CD4-positive, CD25-positive, alpha-beta regulatory T cell (primary cell): ENCODE data around the gene ADGRD2. TPM values are rescaled to one million over a fixed set of nuclear protein-coding genes. Genes with fewer than 3 reads are reported as not detected.

Experiments used
- ATAC-seq, 2 donors: fragments of 150-1000 bp; cut with Tn5 transposase; one replicate each; pipeline ENCODE4 v1.10.0; 2021; ENCODE audit warnings: low read depth in 2 of 2, moderate number of reproducible peaks in 2 of 2, moderate library complexity in 1 of 2
- DNase-seq, 3 donors: peaks; one replicate each; pipeline versions ENCODE4 v3.0.0 to v3.0.0-alpha.2; 2012 to 2022; ENCODE audit warnings: mixed read lengths in 1 of 3
- H3K27ac ChIP-seq: one replicate; pipeline ENCODE4 v1.7.0; 2013; ENCODE audit warnings: mild to moderate bottlenecking, low read length; ENCODE audit not compliant: insufficient read depth, poor library complexity, severe bottlenecking
- H3K27me3 ChIP-seq: one replicate; pipeline ENCODE4 v1.7.0; 2013; ENCODE audit warnings: low read length; ENCODE audit not compliant: control insufficient read depth, insufficient read depth
- H3K36me3 ChIP-seq: one replicate; pipeline ENCODE4 v1.7.0; 2013; ENCODE audit warnings: mild to moderate bottlenecking, low read length, moderate library complexity; ENCODE audit not compliant: control insufficient read depth, insufficient read depth
- H3K4me1 ChIP-seq: 2 replicates; pipeline ENCODE4 v1.7.0; 2013; ENCODE audit warnings: mild to moderate bottlenecking, low read length; ENCODE audit not compliant: insufficient read depth, control insufficient read depth, poor library complexity, severe bottlenecking
- H3K4me3 ChIP-seq: one replicate; pipeline ENCODE4 v1.7.0; 2013; ENCODE audit warnings: low read depth, mild to moderate bottlenecking, low read length, moderate library complexity
- H3K9me3 ChIP-seq, 2 experiments: 1 replicate in 1 of 2; 2 replicates in 1 of 2; pipeline ENCODE4 v1.7.0; 2013; ENCODE audit warnings: low read length in 2 of 2, mild to moderate bottlenecking in 1 of 2, moderate library complexity in 1 of 2; ENCODE audit not compliant: control insufficient read depth in 2 of 2
- H3K27ac Mint-ChIP-seq, 3 donors: one replicate each; pipeline ENCODE4 v1.8.0; 2020 to 2022; ENCODE audit warnings: mild to moderate bottlenecking in 3 of 3, mixed read lengths in 3 of 3, moderate library complexity in 2 of 3
- H3K27me3 Mint-ChIP-seq: one replicate; pipeline ENCODE4 v1.8.0; 2022; ENCODE audit warnings: mild to moderate bottlenecking, mixed read lengths
- H3K36me3 Mint-ChIP-seq: one replicate; pipeline ENCODE4 v1.8.0; 2020; ENCODE audit warnings: mixed read lengths
- H3K4me1 Mint-ChIP-seq, 4 donors: one replicate each; pipeline ENCODE4 v1.8.0; 2020 to 2022; ENCODE audit warnings: mixed read lengths in 4 of 4, mild to moderate bottlenecking in 1 of 4
- H3K4me3 Mint-ChIP-seq, 4 donors: one replicate each; pipeline ENCODE4 v1.8.0; 2020 to 2022; ENCODE audit warnings: mild to moderate bottlenecking in 4 of 4, mixed read lengths in 4 of 4, moderate library complexity in 3 of 4
- H3K9me3 Mint-ChIP-seq, 7 donors: one replicate each; pipeline ENCODE4 v1.8.0; 2020 to 2022; ENCODE audit warnings: mixed read lengths in 7 of 7, mild to moderate bottlenecking in 3 of 7, moderate library complexity in 2 of 7
- polyA plus RNA-seq, 4 donors: library from polyadenylated mRNA; unstranded; fragments of 300-500 nt; fragmentation: Illumina TruSeq; gene quantifications; one replicate each; pipeline ENCODE4 v1.2.3, GENCODE V29; 2021
- total RNA-seq: library from RNA; stranded (reverse); gene quantifications from one replicate; pipeline ENCODE4 v1.2.3, GENCODE V29; 2022

ADGRD2 gene
- total and polyA plus RNA-seq, 5 donors from 2014 or later = not detected

GRCh38 chr9:124497441-124497840, 47.2 kb downstream of the ADGRD2 start:
- peaks cover 13% of the 10 kb centered on the region for H3K27me3 Mint-ChIP-seq
- H3K9me3 Mint-ChIP-seq = no peaks in the 10 kb centered on the region
- H3K4me1 Mint-ChIP-seq = peaks cover 0 to 23% (median 4%) of the 10 kb centered on the region in 4 donors
- H3K36me3 Mint-ChIP-seq = no peaks in the 10 kb centered on the region
- Histone ChIP-seq H3K9me3 (no peaks in the 10 kb centered on the region), H3K4me3 (no peak overlapping the region), H3K27ac (no peak overlapping the region), H3K4me1 (peaks cover 3% of the 10 kb centered on the region), H3K27me3 (no peaks in the 10 kb centered on the region), H3K36me3 (no peaks in the 10 kb centered on the region)
- DNase-seq (no peak), ATAC-seq (no peak)
- H3K27ac Mint-ChIP-seq = peak overlapping the region in 1 of 3 donors; percentile 76
- H3K4me3 Mint-ChIP-seq = no peak overlapping the region

- H3K9me3 ChIP-seq = no peaks in the 10 kb centered on the region
- no peaks in the 10 kb centered on the region for H3K36me3 ChIP-seq
- no peaks in the 10 kb centered on the region for H3K36me3 Mint-ChIP-seq
- DNase-seq = no peak
- H3K27me3 Mint-ChIP-seq = peaks cover 14% of the 10 kb centered on the region
- no peaks in the 10 kb centered on the region for H3K9me3 Mint-ChIP-seq
- no peak overlapping the region for H3K4me3 ChIP-seq
- H3K4me3 Mint-ChIP-seq = no peak overlapping the region
- H3K27ac Mint-ChIP-seq = no peak overlapping the region
- ATAC-seq = no peak
- H3K4me1 ChIP-seq = peaks cover 3% of the 10 kb centered on the region
- peaks cover 0 to 23% (median 4%) of the 10 kb centered on the region in 4 donors for H3K4me1 Mint-ChIP-seq
- no peak overlapping the region for H3K27ac ChIP-seq
- H3K27me3 ChIP-seq = no peaks in the 10 kb centered on the region
Observed at GRCh38 chr9:124498040-124498439, 47.8 kb downstream of the ADGRD2 start.

DNA sequence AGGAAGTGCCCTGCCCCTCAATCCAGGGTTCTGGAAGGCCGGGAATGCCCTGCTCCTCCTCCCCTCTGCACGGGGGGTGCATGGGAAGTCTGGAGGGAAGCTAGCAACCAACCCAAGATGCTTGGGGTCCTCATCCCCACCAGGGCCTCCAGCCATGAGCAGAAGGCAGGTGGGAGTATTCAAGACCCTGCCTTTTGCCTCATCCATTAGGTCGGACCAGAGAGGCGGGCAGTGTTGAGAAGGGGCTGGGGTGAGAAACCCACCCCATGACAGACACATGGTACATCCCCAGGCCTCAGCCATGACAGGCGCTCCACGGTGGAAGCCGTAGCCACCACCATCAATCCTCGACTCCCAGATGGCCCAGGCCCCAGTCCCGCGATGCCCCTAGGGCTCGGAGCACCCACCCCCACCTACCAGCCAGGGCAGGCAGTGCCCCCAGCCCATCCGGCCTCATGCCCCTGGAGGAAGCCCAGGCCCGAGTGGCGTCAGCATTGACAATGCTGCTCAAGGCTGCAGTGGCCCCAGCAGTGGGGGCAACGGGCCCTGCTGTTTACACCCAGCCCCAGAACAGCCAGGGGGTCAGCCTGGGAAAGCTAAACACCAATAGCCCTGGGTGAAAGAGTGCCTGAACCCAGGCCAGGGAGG, 48.4 kb downstream of the ADGRD2 start:
- ATAC-seq (no peak), DNase-seq (no peak)
- Mint-ChIP-seq H3K27ac (no peak overlapping the region), H3K4me1 (peaks cover 0 to 23% (median 4%) of the 10 kb centered on the region in 4 donors), H3K36me3 (no peaks in the 10 kb centered on the region), H3K27me3 (peaks cover 15% of the 10 kb centered on the region), H3K4me3 (no peak overlapping the region), H3K9me3 (no peaks in the 10 kb centered on the region)
- Histone ChIP-seq H3K27ac (no peak overlapping the region), H3K27me3 (no peaks in the 10 kb centered on the region), H3K4me1 (peaks cover 3% of the 10 kb centered on the region), H3K36me3 (no peaks in the 10 kb centered on the region), H3K9me3 (no peaks in the 10 kb centered on the region), H3K4me3 (no peak overlapping the region)

DNA sequence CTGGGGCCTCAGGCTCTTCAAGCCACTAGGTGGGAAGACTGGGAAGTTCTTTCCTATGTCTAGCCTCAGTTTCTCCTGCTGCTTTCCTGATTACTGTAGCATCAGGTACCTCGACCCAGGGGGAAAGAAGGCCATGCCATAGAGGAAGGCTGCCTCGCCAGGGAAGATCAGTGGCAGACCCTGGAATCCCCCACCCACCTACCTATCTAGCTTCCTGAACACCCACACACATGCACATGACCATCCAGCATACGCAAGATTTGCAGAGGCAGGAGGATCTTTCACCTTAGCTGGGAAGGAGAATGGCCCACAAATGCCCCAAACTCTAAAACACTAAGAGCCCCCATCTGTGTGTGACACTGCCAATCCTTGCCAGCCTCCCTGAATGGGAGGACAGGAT, 49.0 kb downstream of the ADGRD2 start:
- Histone ChIP-seq H3K4me3 (no peak overlapping the region), H3K9me3 (no peaks in the 10 kb centered on the region), H3K36me3 (no peaks in the 10 kb centered on the region), H3K27ac (no peak overlapping the region), H3K27me3 (no peaks in the 10 kb centered on the region), H3K4me1 (peaks cover 7% of the 10 kb centered on the region)
- Mint-ChIP-seq H3K4me1 (peaks cover 0 to 28% (median 4%) of the 10 kb centered on the region in 4 donors), H3K4me3 (no peak overlapping the region), H3K27me3 (peaks cover 21% of the 10 kb centered on the region), H3K36me3 (no peaks in the 10 kb centered on the region), H3K9me3 (peaks cover 0 to 3% (median 0%) of the 10 kb centered on the region in 7 donors), H3K27ac (no peak overlapping the region)
- ATAC-seq (no peak), DNase-seq (no peak)

GRCh38 chr9:124500028-124500795, 50.0 kb downstream of the ADGRD2 start:
- Histone ChIP-seq H3K36me3 (no peaks in the 10 kb centered on the region), H3K27me3 (no peaks in the 10 kb centered on the region), H3K9me3 (no peaks in the 10 kb centered on the region), H3K27ac (no peak overlapping the region), H3K4me3 (no peak overlapping the region), H3K4me1 (peaks cover 8% of the 10 kb centered on the region)
- no peak overlapping the region for H3K4me3 Mint-ChIP-seq
- peaks cover 0 to 28% (median 4%) of the 10 kb centered on the region in 4 donors for H3K4me1 Mint-ChIP-seq
- peaks cover 23% of the 10 kb centered on the region for H3K27me3 Mint-ChIP-seq
- no peaks in the 10 kb centered on the region for H3K36me3 Mint-ChIP-seq
- no peak for ATAC-seq
- peak overlapping the region in 2 of 3 donors; percentile 9 to 16 for H3K27ac Mint-ChIP-seq
- no peak for DNase-seq
- H3K9me3 Mint-ChIP-seq = peaks cover 0 to 3% (median 0%) of the 10 kb centered on the region in 7 donors

DNA sequence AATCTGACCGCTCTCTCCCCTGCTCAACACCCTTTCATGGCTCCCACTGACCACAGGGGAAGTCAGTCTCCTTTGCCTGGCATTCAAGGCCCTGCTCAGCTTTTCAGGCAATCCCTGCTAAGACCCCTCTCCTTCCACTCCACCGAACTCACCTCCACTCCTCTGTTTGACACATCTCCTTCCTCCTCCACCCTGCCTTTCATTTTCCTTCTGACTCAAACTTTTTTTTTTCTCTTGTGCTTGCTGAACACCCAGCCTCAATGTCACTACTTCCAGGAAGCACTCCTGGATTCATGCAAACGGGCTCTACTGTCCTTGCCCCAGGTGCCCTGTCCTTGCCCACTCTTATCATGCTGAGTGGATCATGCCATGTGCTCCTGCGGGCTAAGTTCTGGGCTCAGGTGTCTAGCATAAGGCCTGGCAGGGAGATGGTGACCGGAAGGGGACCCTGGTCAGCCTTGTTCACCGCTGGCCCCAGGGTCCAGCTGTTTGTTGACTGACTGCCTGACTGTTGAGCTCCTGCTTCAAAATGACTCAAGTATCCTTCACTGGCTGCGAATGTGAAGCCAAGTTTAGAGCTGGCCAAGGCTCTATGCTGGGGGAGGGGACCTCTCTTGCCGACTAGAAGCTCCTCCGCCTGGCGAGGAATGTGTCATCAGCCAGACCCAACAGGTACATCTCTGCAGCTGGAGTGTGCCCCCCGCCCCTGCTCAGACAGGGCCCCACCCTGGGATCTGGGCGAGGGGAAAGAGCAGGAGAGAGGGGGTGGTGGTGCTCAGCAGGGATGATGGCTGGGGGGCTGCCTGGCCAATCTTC, 50.8 kb downstream of the ADGRD2 start:
- no peak for DNase-seq
- Mint-ChIP-seq H3K36me3 (no peaks in the 10 kb centered on the region), H3K27ac (peak overlapping the region in 2 of 3 donors; percentile 9 to 16), H3K27me3 (peaks cover 27% of the 10 kb centered on the region), H3K9me3 (peaks cover 0 to 3% (median 0%) of the 10 kb centered on the region in 7 donors), H3K4me3 (peak overlapping the region in 1 of 4 donors; percentile 34), H3K4me1 (peaks cover 0 to 23% (median 1%) of the 10 kb centered on the region in 4 donors)
- no peak overlapping the region for H3K27ac ChIP-seq
- no peaks in the 10 kb centered on the region for H3K9me3 ChIP-seq
- H3K4me3 ChIP-seq = no peak overlapping the region
- peaks cover 8% of the 10 kb centered on the region for H3K4me1 ChIP-seq
- no peaks in the 10 kb centered on the region for H3K36me3 ChIP-seq
- no peaks in the 10 kb centered on the region for H3K27me3 ChIP-seq
- ATAC-seq = no peak

DNA sequence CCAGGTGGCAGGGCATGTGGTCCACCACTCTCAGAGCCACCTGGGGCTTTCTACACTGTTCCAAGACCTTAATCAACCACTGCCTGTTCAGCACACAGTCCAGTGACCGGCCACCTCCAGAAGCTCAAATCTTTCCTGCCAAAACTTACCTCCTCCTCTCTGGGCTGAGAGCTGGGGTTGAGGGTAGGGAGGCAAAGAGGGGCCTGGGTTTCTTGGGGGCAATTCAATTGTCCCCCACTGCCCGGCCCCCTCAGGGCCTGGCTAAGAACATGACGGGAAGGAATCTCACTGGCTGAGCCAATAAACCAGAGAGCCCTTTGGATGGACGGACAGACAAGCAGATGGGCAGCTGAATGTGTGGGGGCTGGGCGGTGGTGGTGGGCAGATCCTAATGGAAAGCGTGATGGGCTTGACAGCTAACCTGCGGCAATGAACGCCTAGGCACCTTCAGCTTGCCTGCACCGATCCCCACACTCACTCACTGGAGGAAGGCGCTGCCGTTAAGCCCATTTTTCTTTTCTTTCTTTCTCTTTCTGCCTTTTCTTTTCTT, 51.6 kb downstream of the ADGRD2 start:
- ATAC-seq = no peak
- H3K27me3 Mint-ChIP-seq = peaks cover 32% of the 10 kb centered on the region
- no peak overlapping the region for H3K27ac Mint-ChIP-seq
- H3K4me3 Mint-ChIP-seq = no peak overlapping the region
- no peak for DNase-seq
- H3K36me3 Mint-ChIP-seq = no peaks in the 10 kb centered on the region
- H3K4me1 Mint-ChIP-seq = peaks cover 0 to 16% (median 0%) of the 10 kb centered on the region in 4 donors
- no peaks in the 10 kb centered on the region for H3K27me3 ChIP-seq
- no peaks in the 10 kb centered on the region for H3K9me3 ChIP-seq
- no peak overlapping the region for H3K4me3 ChIP-seq
- peaks cover 4% of the 10 kb centered on the region for H3K4me1 ChIP-seq
- no peaks in the 10 kb centered on the region for H3K36me3 ChIP-seq
- H3K9me3 Mint-ChIP-seq = peaks cover 0 to 3% (median 0%) of the 10 kb centered on the region in 7 donors
- H3K27ac ChIP-seq = no peak overlapping the region
